ENCODE measurements around the gene UCK2.

Gene UCK2

GRCh38 chr1:165917166-165917565, 89.8 kb downstream of the UCK2 start:
- Histone ChIP-seq H3K27me3 (ENCODE audit: insufficient read depth, poor library complexity, severe bottlenecking) (no peaks in the 10 kb centered on the region), H3K27ac (replicated peaks) (no peak overlapping the region), H3K4me3 (replicated peaks; ENCODE audit: insufficient read depth, low read length) (no peak overlapping the region)
- DNase-seq (ENCODE audit: low read depth in 1 of 2, low spot score in 1 of 2), result no peak
- TF ChIP-seq REST (IDR thresholded peaks at IDR 0.05; ENCODE audit: insufficient replicate concordance, low read depth) (no peak), POLR2AphosphoS5 (IDR thresholded peaks at IDR 0.05; ENCODE audit: low read depth) (no peak), GABPA (IDR thresholded peaks at IDR 0.05; ENCODE audit: low read depth) (no peak), SPI1 (IDR thresholded peaks at IDR 0.05; ENCODE audit: borderline replicate concordance, low read depth) (no peak)
- TF ChIP-seq, protein P1, sequence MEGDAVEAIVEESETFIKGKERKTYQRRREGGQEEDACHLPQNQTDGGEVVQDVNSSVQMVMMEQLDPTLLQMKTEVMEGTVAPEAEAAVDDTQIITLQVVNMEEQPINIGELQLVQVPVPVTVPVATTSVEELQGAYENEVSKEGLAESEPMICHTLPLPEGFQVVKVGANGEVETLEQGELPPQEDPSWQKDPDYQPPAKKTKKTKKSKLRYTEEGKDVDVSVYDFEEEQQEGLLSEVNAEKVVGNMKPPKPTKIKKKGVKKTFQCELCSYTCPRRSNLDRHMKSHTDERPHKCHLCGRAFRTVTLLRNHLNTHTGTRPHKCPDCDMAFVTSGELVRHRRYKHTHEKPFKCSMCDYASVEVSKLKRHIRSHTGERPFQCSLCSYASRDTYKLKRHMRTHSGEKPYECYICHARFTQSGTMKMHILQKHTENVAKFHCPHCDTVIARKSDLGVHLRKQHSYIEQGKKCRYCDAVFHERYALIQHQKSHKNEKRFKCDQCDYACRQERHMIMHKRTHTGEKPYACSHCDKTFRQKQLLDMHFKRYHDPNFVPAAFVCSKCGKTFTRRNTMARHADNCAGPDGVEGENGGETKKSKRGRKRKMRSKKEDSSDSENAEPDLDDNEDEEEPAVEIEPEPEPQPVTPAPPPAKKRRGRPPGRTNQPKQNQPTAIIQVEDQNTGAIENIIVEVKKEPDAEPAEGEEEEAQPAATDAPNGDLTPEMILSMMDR (IDR thresholded peaks at IDR 0.05; ENCODE audit: insufficient read depth, low read length), result no peak

GRCh38 chr1:165924117-165924516, 96.7 kb downstream of the UCK2 start:
- TF ChIP-seq POLR2AphosphoS5 (IDR thresholded peaks at IDR 0.05; ENCODE audit: low read depth) (no peak), GABPA (IDR thresholded peaks at IDR 0.05; ENCODE audit: low read depth) (no peak), REST (IDR thresholded peaks at IDR 0.05; ENCODE audit: insufficient replicate concordance, low read depth) (no peak), SPI1 (IDR thresholded peaks at IDR 0.05; ENCODE audit: borderline replicate concordance, low read depth) (no peak)
- TF ChIP-seq, protein P1 (IDR thresholded peaks at IDR 0.05; ENCODE audit: insufficient read depth, low read length), result no peak
- Histone ChIP-seq H3K27me3 (ENCODE audit: insufficient read depth, poor library complexity, severe bottlenecking) (no peaks in the 10 kb centered on the region), H3K4me3 (replicated peaks; ENCODE audit: insufficient read depth, low read length) (no peak overlapping the region), H3K27ac (replicated peaks) (no peak overlapping the region)
- no peak for DNase-seq (ENCODE audit: low read depth in 1 of 2, low spot score in 1 of 2)

GRCh38 chr1:165925498-165926079, 98.2 kb downstream of the UCK2 start:
- no peak for TF ChIP-seq REST (IDR thresholded peaks at IDR 0.05; ENCODE audit: insufficient replicate concordance, low read depth)
- no peak for TF ChIP-seq GABPA (IDR thresholded peaks at IDR 0.05; ENCODE audit: low read depth)
- TF ChIP-seq, protein P1 (IDR thresholded peaks at IDR 0.05; ENCODE audit: insufficient read depth, low read length), result no peak
- no peak for TF ChIP-seq POLR2AphosphoS5 (IDR thresholded peaks at IDR 0.05; ENCODE audit: low read depth)
- TF ChIP-seq SPI1 (IDR thresholded peaks at IDR 0.05; ENCODE audit: borderline replicate concordance, low read depth), result no peak
- Histone ChIP-seq H3K27ac (replicated peaks) (no peak overlapping the region), H3K27me3 (ENCODE audit: insufficient read depth, poor library complexity, severe bottlenecking) (no peaks in the 10 kb centered on the region), H3K4me3 (replicated peaks; ENCODE audit: insufficient read depth, low read length) (no peak overlapping the region)
- no peak for DNase-seq (ENCODE audit: low read depth in 1 of 2, low spot score in 1 of 2)
